ENCODE results near the gene SREBF1. TPM values are rescaled to one million over a fixed set of nuclear protein-coding genes. Genes with fewer than 3 reads are reported as not detected.

SREBF1 gene
- total and polyA plus RNA-seq, 4 donors: 23.6 to 103 (median 24.4) TPM

GRCh38 chr17:17813055-17813724, 23.6 kb downstream of the SREBF1 start:
- intact Hi-C loops (cut with DNase I): loop anchor here (2.0 to 10.0 kb wide), 3 partner anchors 48 to 222 kb away; partner anchors contain the start of genes ATPAF2 (in 1 of the 2) and GID4 (in 1 of the 2)
- H3K27me3 ChIP-seq (ENCODE audit: control insufficient read depth in 1 of 2, insufficient read depth in 2 of 2, low read length in 1 of 2): no peaks in the 10 kb centered on the region
- DNase-seq (no peak), ATAC-seq (ENCODE audit: low FRiP score) (no peak)
- no peaks in the 10 kb centered on the region for H3K4me1 ChIP-seq (ENCODE audit: control insufficient read depth in 1 of 2, insufficient read depth in 2 of 2, low read length in 2 of 2)
- no peaks in the 10 kb centered on the region for H3K9me3 ChIP-seq (ENCODE audit: control insufficient read depth, low read length)
- H3K36me3 ChIP-seq (ENCODE audit: control insufficient read depth in 1 of 2, insufficient read depth in 2 of 2, low read length in 1 of 2): no peaks in the 10 kb centered on the region
- no peak overlapping the region for H3K27ac ChIP-seq (ENCODE audit: low read depth in 1 of 2, low read length in 2 of 2)
- WGBS, 2 donors: 93 to 94% methylated on average over 25 of the region's 25 CpGs
- H3K4me3 ChIP-seq (ENCODE audit: low read length in 2 of 2): no peak overlapping the region

GRCh38 chr17:17812211-17813054, 24.4 kb downstream of the SREBF1 start:
- 57 to 60% methylated on average over 54 to 59 of the region's 59 CpGs for WGBS, 2 donors
- ATAC-seq (ENCODE audit: low FRiP score): peak; percentile 76
- DNase-seq: peak; percentile 80 to 93
- no peaks in the 10 kb centered on the region for H3K4me1 ChIP-seq (ENCODE audit: control insufficient read depth in 1 of 2, insufficient read depth in 2 of 2, low read length in 2 of 2)
- no peaks in the 10 kb centered on the region for H3K9me3 ChIP-seq (ENCODE audit: control insufficient read depth, low read length)
- H3K27me3 ChIP-seq (ENCODE audit: control insufficient read depth in 1 of 2, insufficient read depth in 2 of 2, low read length in 1 of 2): no peaks in the 10 kb centered on the region
- intact Hi-C loops (cut with DNase I): loop anchor here (1.0 to 10.0 kb wide), 4 partner anchors 48 to 222 kb away; partner anchors contain the start of genes ATPAF2 (in 1 of the 2) and GID4 (in 1 of the 2)
- H3K36me3 ChIP-seq (ENCODE audit: control insufficient read depth in 1 of 2, insufficient read depth in 2 of 2, low read length in 1 of 2): no peaks in the 10 kb centered on the region
- H3K4me3 ChIP-seq (ENCODE audit: low read length in 2 of 2): no peak overlapping the region
- H3K27ac ChIP-seq (ENCODE audit: low read depth in 1 of 2, low read length in 2 of 2): no peak overlapping the region

GRCh38 chr17:17811381-17812210, 25.2 kb downstream of the SREBF1 start:
- Histone ChIP-seq H3K27me3 (ENCODE audit: control insufficient read depth in 1 of 2, insufficient read depth in 2 of 2, low read length in 1 of 2) (no peaks in the 10 kb centered on the region), H3K27ac (ENCODE audit: low read depth in 1 of 2, low read length in 2 of 2) (no peak overlapping the region), H3K9me3 (ENCODE audit: control insufficient read depth, low read length) (no peaks in the 10 kb centered on the region), H3K36me3 (ENCODE audit: control insufficient read depth in 1 of 2, insufficient read depth in 2 of 2, low read length in 1 of 2) (no peaks in the 10 kb centered on the region), H3K4me1 (ENCODE audit: control insufficient read depth in 1 of 2, insufficient read depth in 2 of 2, low read length in 2 of 2) (no peaks in the 10 kb centered on the region), H3K4me3 (ENCODE audit: low read length in 2 of 2) (no peak overlapping the region)
- WGBS, 2 donors: 45 to 55% methylated on average over 14 to 15 of the region's 15 CpGs
- no peak for DNase-seq
- intact Hi-C loops (cut with DNase I): loop anchor here (1.0 to 10.0 kb wide), 4 partner anchors 49 to 223 kb away; partner anchors contain the start of genes ATPAF2 (in 1 of the 2) and GID4 (in 1 of the 2)
- ATAC-seq (ENCODE audit: low FRiP score): no peak

- Histone ChIP-seq H3K4me1 (ENCODE audit: control insufficient read depth in 1 of 2, insufficient read depth in 2 of 2, low read length in 2 of 2) (no peaks in the 10 kb centered on the region), H3K27ac (ENCODE audit: low read depth in 1 of 2, low read length in 2 of 2) (no peak overlapping the region), H3K4me3 (ENCODE audit: low read length in 2 of 2) (no peak overlapping the region), H3K9me3 (ENCODE audit: control insufficient read depth, low read length) (no peaks in the 10 kb centered on the region), H3K36me3 (ENCODE audit: control insufficient read depth in 1 of 2, insufficient read depth in 2 of 2, low read length in 1 of 2) (no peaks in the 10 kb centered on the region), H3K27me3 (ENCODE audit: control insufficient read depth in 1 of 2, insufficient read depth in 2 of 2, low read length in 1 of 2) (no peaks in the 10 kb centered on the region)
- no peak for ATAC-seq (ENCODE audit: low FRiP score)
- intact Hi-C loops (cut with DNase I): loop anchor here (5.0 to 10.0 kb wide), 2 partner anchors 111 to 224 kb away; partner anchors contain the start of genes ATPAF2 (in 1 of the 2) and GID4 (in 1 of the 2)
- DNase-seq: no peak
- WGBS, 2 donors: 84 to 86% methylated on average over 27 of the region's 27 CpGs
Observed at GRCh38 chr17:17810895-17811248, 25.9 kb downstream of the SREBF1 start.

- no peaks in the 10 kb centered on the region for H3K9me3 ChIP-seq (ENCODE audit: control insufficient read depth, low read length)
- H3K36me3 ChIP-seq (ENCODE audit: control insufficient read depth in 1 of 2, insufficient read depth in 2 of 2, low read length in 1 of 2): no peaks in the 10 kb centered on the region
- H3K4me3 ChIP-seq (ENCODE audit: low read length in 2 of 2): peak overlapping the region in 1 of 2 donors; percentile 4
- H3K27me3 ChIP-seq (ENCODE audit: control insufficient read depth in 1 of 2, insufficient read depth in 2 of 2, low read length in 1 of 2): no peaks in the 10 kb centered on the region
- 52 to 54% methylated on average over 64 to 68 of the region's 68 CpGs for WGBS, 2 donors
- H3K4me1 ChIP-seq (ENCODE audit: control insufficient read depth in 1 of 2, insufficient read depth in 2 of 2, low read length in 2 of 2): no peaks in the 10 kb centered on the region
- ATAC-seq (ENCODE audit: low FRiP score): peak; percentile 75
- DNase-seq: peak; percentile 69 to 89
- no peak overlapping the region for H3K27ac ChIP-seq (ENCODE audit: low read depth in 1 of 2, low read length in 2 of 2)
- intact Hi-C loops (cut with DNase I): loop anchor here (5.0 to 10.0 kb wide), 2 partner anchors 112 to 225 kb away; partner anchors contain the start of genes ATPAF2 (in 1 of the 2) and GID4 (in 1 of the 2)
Observed at GRCh38 chr17:17810084-17810894, 26.5 kb downstream of the SREBF1 start.

- H3K9me3 ChIP-seq (ENCODE audit: control insufficient read depth, low read length): no peaks in the 10 kb centered on the region
- no peak for DNase-seq
- intact Hi-C loops (cut with DNase I): loop anchor here (5.0 to 10.0 kb wide), 2 partner anchors 113 to 225 kb away; partner anchors contain the start of genes ATPAF2 (in 1 of the 2) and GID4 (in 1 of the 2)
Observed at GRCh38 chr17:17809531-17810083, 27.2 kb downstream of the SREBF1 start.

GRCh38 chr17:17808706-17809432, 27.9 kb downstream of the SREBF1 start:
- intact Hi-C loops (cut with DNase I): no loop called here
- Histone ChIP-seq H3K4me3 (ENCODE audit: low read length in 2 of 2) (no peak overlapping the region), H3K9me3 (ENCODE audit: control insufficient read depth, low read length) (no peaks in the 10 kb centered on the region), H3K36me3 (ENCODE audit: control insufficient read depth in 1 of 2, insufficient read depth in 2 of 2, low read length in 1 of 2) (no peaks in the 10 kb centered on the region), H3K27ac (ENCODE audit: low read depth in 1 of 2, low read length in 2 of 2) (no peak overlapping the region), H3K4me1 (ENCODE audit: control insufficient read depth in 1 of 2, insufficient read depth in 2 of 2, low read length in 2 of 2) (no peaks in the 10 kb centered on the region), H3K27me3 (ENCODE audit: control insufficient read depth in 1 of 2, insufficient read depth in 2 of 2, low read length in 1 of 2) (no peaks in the 10 kb centered on the region)
- ATAC-seq (ENCODE audit: low FRiP score): no peak
- no peak for DNase-seq
- WGBS, 2 donors: 83 to 85% methylated on average over 15 of the region's 15 CpGs

More at GRCh38 chr17:17809531-17810083, 27.2 kb downstream of the SREBF1 start:
- Histone ChIP-seq H3K36me3 (ENCODE audit: control insufficient read depth in 1 of 2, insufficient read depth in 2 of 2, low read length in 1 of 2) (no peaks in the 10 kb centered on the region), H3K4me1 (ENCODE audit: control insufficient read depth in 1 of 2, insufficient read depth in 2 of 2, low read length in 2 of 2) (no peaks in the 10 kb centered on the region), H3K27me3 (ENCODE audit: control insufficient read depth in 1 of 2, insufficient read depth in 2 of 2, low read length in 1 of 2) (no peaks in the 10 kb centered on the region), H3K27ac (ENCODE audit: low read depth in 1 of 2, low read length in 2 of 2) (no peak overlapping the region), H3K4me3 (ENCODE audit: low read length in 2 of 2) (no peak overlapping the region)
- peak; percentile 4 for ATAC-seq (ENCODE audit: low FRiP score)
- 57 to 66% methylated on average over 50 to 52 of the region's 52 CpGs for WGBS, 2 donors

Measured in aorta (tissue), 5 donors.